HEK293 (cell line): ENCODE data around the gene CCDC78.

Source experiments
- CTCF ChIP-seq: fragments of 450-650 bp; formaldehyde crosslinking; IDR thresholded peaks from 2 replicates; pipeline ENCODE4 v1.5.1; 2016; ENCODE audit warnings: missing biosample characterization, missing genetic modification characterization
- PATZ1 ChIP-seq: fragments of 450-650 bp; formaldehyde crosslinking; IDR thresholded peaks from 2 replicates; pipeline ENCODE4 v1.5.1; 2016; ENCODE audit warnings: missing biosample characterization, missing genetic modification characterization
- WT1 ChIP-seq: fragments of 450-650 bp; formaldehyde crosslinking; IDR thresholded peaks from 2 replicates; pipeline ENCODE4 v1.5.1; 2016; ENCODE audit warnings: missing biosample characterization, missing genetic modification characterization
- ZNF629 ChIP-seq: fragments of 450-650 bp; formaldehyde crosslinking; IDR thresholded peaks from 2 replicates; pipeline ENCODE4 v1.5.1; 2017; ENCODE audit warnings: missing biosample characterization, missing genetic modification characterization
- ZNF768 ChIP-seq: fragments of 450-650 bp; formaldehyde crosslinking; IDR thresholded peaks from 2 replicates; pipeline ENCODE4 v1.5.1; 2018; ENCODE audit warnings: missing biosample characterization, mild to moderate bottlenecking, missing genetic modification characterization

- TF ChIP-seq CTCF (tag by site-specific recombination) (no peak), ZNF768 (tag by site-specific recombination) (no peak), WT1 (tag by site-specific recombination) (no peak), PATZ1 (tag by site-specific recombination) (no peak), ZNF629 (tag by site-specific recombination) (no peak)
Measured at GRCh38 chr16:747978-748746, 21.9 kb upstream of the CCDC78 start.
